ENCODE results near the gene CRELD2.

CRELD2 gene

DNA sequence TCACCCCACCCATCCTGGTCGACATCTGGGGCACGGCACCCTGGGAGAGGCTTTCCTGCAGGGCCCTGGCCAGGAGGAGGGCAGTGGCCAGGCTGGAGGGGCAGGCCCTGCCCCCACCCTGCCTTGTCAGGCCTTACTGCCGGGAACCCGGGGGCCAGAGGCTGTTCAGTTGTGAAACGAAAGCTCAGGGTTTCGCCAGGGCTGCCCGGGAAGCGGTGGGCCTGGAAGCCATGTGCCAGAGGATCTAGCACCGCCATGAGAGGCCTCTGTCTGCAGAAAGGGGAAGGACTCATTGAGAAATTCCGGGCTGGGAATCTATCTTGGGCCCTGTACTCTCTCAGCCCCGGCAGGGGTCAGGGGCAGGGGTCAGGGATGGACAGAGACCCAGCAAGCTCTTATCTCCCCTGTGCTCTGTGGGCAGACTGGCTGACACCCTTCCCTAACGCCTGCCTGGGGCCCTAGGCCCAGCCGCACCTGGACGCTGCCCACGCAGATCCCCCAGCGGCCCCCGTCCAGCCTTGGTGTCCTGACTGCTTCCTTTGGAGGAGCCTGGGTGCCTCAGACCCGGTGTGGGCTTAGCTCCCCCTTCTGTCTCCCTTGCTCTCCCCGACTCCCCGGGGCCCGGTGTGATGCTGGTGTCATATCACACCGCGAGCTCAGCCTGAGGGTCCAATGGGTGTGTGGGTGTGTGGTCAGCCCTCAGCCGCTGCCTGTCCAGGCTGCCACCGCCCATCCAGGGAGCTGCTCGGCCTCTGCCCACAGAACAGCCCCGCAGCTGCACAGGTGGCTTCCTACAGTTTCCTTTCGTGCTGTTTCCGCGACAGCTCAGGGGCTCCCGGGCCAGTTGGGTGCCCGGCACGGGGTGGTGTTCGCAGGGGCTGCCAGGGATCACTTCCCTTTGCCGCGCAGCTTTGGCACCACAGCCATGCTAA, 48.6 kb downstream of the CRELD2 start:
- TF ChIP-seq, protein P1, sequence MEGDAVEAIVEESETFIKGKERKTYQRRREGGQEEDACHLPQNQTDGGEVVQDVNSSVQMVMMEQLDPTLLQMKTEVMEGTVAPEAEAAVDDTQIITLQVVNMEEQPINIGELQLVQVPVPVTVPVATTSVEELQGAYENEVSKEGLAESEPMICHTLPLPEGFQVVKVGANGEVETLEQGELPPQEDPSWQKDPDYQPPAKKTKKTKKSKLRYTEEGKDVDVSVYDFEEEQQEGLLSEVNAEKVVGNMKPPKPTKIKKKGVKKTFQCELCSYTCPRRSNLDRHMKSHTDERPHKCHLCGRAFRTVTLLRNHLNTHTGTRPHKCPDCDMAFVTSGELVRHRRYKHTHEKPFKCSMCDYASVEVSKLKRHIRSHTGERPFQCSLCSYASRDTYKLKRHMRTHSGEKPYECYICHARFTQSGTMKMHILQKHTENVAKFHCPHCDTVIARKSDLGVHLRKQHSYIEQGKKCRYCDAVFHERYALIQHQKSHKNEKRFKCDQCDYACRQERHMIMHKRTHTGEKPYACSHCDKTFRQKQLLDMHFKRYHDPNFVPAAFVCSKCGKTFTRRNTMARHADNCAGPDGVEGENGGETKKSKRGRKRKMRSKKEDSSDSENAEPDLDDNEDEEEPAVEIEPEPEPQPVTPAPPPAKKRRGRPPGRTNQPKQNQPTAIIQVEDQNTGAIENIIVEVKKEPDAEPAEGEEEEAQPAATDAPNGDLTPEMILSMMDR (IDR thresholded peaks at IDR 0.05) = no peak
- no peak overlapping the region for H2AFZ ChIP-seq
- H3K9ac ChIP-seq = no peak overlapping the region
- no peaks in the 10 kb centered on the region for H3K79me2 ChIP-seq
- H3K4me1 ChIP-seq = peaks cover 3% of the 10 kb centered on the region
- peak overlapping the region; percentile 51 for H3K27ac ChIP-seq
- peak overlapping the region; percentile 29 for H3K4me2 ChIP-seq (ENCODE audit: low read length)
- no peak overlapping the region for H3K4me3 ChIP-seq (ENCODE audit: low read depth, low read length)
- no peaks in the 10 kb centered on the region for H3K27me3 ChIP-seq (ENCODE audit: control insufficient read depth, insufficient read depth, low read length)
- no peaks in the 10 kb centered on the region for H3K9me3 ChIP-seq (ENCODE audit: control insufficient read depth, low read length)
- H3K36me3 ChIP-seq (ENCODE audit: control insufficient read depth, insufficient read depth, low read length) = no peaks in the 10 kb centered on the region

DNA sequence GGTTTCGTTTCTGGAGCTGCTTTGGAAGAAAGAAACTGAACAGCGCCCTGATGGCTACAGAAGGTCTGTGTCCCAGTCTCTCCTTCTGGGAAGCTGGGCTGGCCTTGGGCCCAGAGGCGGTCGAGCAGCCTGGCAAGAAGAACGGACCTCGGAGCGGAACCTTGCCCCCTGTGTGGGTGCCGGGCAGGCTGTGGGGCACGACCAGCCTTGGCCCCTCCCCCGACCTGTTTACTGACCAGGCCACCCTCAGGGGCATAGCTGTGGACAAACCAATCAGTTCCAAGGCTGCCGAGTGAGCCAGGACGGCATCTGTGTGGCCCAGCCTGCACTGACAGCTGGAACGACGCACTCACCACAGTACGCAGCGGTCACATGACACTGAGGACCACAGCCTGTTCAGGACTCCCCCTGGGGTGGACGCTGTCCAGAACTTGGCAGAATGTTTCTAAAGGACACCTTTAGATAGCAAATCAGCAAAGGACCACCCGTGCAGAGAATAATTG, 49.3 kb downstream of the CRELD2 start:
- no peaks in the 10 kb centered on the region for H3K36me3 ChIP-seq (ENCODE audit: control insufficient read depth, insufficient read depth, low read length)
- peak overlapping the region; percentile 51 for H3K27ac ChIP-seq
- H3K9ac ChIP-seq = no peak overlapping the region
- H3K4me3 ChIP-seq (ENCODE audit: low read depth, low read length) = no peak overlapping the region
- H2AFZ ChIP-seq = no peak overlapping the region
- H3K79me2 ChIP-seq = no peaks in the 10 kb centered on the region
- peak overlapping the region; percentile 29 for H3K4me2 ChIP-seq (ENCODE audit: low read length)
- no peaks in the 10 kb centered on the region for H3K9me3 ChIP-seq (ENCODE audit: control insufficient read depth, low read length)
- H3K27me3 ChIP-seq (ENCODE audit: control insufficient read depth, insufficient read depth, low read length) = no peaks in the 10 kb centered on the region
- TF ChIP-seq, protein P1 (IDR thresholded peaks at IDR 0.05) = no peak
- H3K4me1 ChIP-seq = peaks cover 3% of the 10 kb centered on the region

DNA sequence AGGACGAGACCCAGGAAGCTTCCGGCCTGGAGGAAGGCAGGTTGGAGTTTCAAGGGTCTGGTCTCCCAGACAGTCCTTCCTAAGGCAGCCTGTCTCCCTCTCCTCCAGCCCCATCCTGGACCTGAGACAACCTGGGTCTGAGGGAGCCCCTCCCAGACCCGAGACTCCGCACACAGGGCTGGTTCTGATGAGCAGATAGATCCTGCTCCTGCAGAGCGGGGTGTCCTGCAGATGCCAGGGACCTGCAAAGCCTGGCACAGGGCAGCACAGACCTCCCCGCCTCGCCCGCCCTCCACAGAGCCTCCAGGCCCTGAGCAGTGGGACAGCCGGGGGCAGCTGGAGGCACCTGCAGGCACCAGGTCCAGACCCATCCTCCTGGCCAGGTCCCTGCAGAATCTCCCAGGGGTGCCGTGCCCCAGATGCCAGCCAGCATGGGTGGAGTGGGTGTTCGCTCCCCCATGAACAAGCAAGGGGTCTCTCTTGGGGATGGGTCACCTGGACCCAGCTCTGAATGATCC, 49.9 kb downstream of the CRELD2 start:
- Histone ChIP-seq H3K4me1 (peaks cover 3% of the 10 kb centered on the region), H2AFZ (no peak overlapping the region), H3K36me3 (ENCODE audit: control insufficient read depth, insufficient read depth, low read length) (no peaks in the 10 kb centered on the region), H3K27me3 (ENCODE audit: control insufficient read depth, insufficient read depth, low read length) (no peaks in the 10 kb centered on the region), H3K79me2 (no peaks in the 10 kb centered on the region), H3K9ac (no peak overlapping the region), H3K4me3 (ENCODE audit: low read depth, low read length) (no peak overlapping the region), H3K27ac (no peak overlapping the region), H3K4me2 (ENCODE audit: low read length) (no peak overlapping the region), H3K9me3 (ENCODE audit: control insufficient read depth, low read length) (no peaks in the 10 kb centered on the region)
- TF ChIP-seq, protein P1 (IDR thresholded peaks at IDR 0.05) = no peak

DNA sequence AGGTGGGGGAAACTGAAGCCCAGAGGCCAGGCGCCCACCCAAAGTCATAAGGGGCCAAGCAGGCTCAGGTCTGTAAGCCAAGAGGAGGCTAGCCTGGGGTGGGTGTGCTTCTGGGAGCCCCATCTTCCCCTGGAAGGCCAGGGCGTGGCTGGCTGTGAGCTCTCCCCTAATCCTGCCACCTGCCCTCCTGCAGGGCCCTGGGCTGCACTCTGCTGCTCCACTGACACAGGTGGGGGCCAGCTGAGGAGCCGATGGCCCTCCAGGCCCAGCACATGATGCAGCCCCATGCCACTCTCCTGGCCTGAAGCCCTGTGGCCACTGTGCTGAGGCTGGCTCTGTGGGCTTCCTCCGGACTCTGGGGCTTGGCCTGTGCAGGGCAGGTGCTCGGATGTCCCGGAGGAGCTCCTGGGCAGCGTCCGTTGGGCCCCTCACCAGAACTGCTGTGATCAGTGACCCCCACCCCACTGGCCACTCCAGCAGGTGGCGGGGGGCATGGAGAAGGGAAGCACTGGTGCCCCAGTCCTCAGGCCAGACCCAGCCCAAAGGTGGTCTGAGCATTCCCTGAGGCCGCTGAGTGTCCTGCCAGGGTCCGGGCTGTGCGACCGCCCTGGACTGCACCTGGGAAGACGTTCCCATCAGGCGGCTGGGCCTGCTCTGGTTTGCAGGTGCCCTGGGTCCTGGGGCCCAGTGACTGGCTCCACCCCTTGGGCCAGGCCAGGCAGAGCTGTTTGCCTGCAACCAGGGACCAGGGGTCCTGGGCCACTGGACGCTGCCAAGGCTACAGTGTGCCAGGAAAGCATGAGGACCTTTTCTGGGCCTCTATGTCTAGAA, 50.6 kb downstream of the CRELD2 start:
- no peak overlapping the region for H3K4me3 ChIP-seq (ENCODE audit: low read depth, low read length)

More for the DNA sequence above, 50.6 kb downstream of the CRELD2 start:
- H3K27ac ChIP-seq = no peak overlapping the region
- H3K4me1 ChIP-seq = peaks cover 3% of the 10 kb centered on the region
- no peaks in the 10 kb centered on the region for H3K9me3 ChIP-seq (ENCODE audit: control insufficient read depth, low read length)
- TF ChIP-seq, protein P1 (IDR thresholded peaks at IDR 0.05) = no peak
- no peaks in the 10 kb centered on the region for H3K79me2 ChIP-seq
- no peaks in the 10 kb centered on the region for H3K27me3 ChIP-seq (ENCODE audit: control insufficient read depth, insufficient read depth, low read length)
- H3K9ac ChIP-seq = no peak overlapping the region
- H2AFZ ChIP-seq = no peak overlapping the region
- no peak overlapping the region for H3K4me2 ChIP-seq (ENCODE audit: low read length)
- no peaks in the 10 kb centered on the region for H3K36me3 ChIP-seq (ENCODE audit: control insufficient read depth, insufficient read depth, low read length)

Data from parathyroid adenoma (tissue), 2 donors.